Parathyroid adenoma (tissue), 2 donors: Measurements from ENCODE around the gene HBEGF.

Experiments used
- H2AFZ ChIP-seq: fragments of 300-600 bp; sonication (generic); one replicate; pipeline ENCODE4 v1.7.0; 2017; ENCODE audit warnings: antibody characterized with exemption, mild to moderate bottlenecking
- H3K27ac ChIP-seq: fragments of 300-600 bp; sonication (generic); one replicate; pipeline ENCODE4 v1.7.0; 2017
- H3K27me3 ChIP-seq: fragments of 300-600 bp; sonication (generic); one replicate; pipeline ENCODE4 v1.7.0; 2017; ENCODE audit warnings: low read length; ENCODE audit not compliant: control insufficient read depth, insufficient read depth
- H3K36me3 ChIP-seq: fragments of 300-600 bp; sonication (generic); one replicate; pipeline ENCODE4 v1.7.0; 2017; ENCODE audit warnings: low read length; ENCODE audit not compliant: control insufficient read depth, insufficient read depth
- H3K4me1 ChIP-seq: fragments of 300-600 bp; sonication (generic); one replicate; pipeline ENCODE4 v1.7.0; 2017; ENCODE audit warnings: control low read depth
- H3K4me2 ChIP-seq: fragments of 300-600 bp; sonication (generic); one replicate; pipeline ENCODE4 v1.7.0; 2017; ENCODE audit warnings: low read length
- H3K4me3 ChIP-seq: fragments of 300-600 bp; sonication (generic); one replicate; pipeline ENCODE4 v1.7.0; 2017; ENCODE audit warnings: low read depth, low read length
- H3K79me2 ChIP-seq: fragments of 300-600 bp; sonication (generic); one replicate; pipeline ENCODE4 v1.7.0; 2017; ENCODE audit warnings: control low read depth
- H3K9ac ChIP-seq: fragments of 300-600 bp; sonication (generic); one replicate; pipeline ENCODE4 v1.7.0; 2017; ENCODE audit warnings: mild to moderate bottlenecking
- H3K9me3 ChIP-seq: fragments of 300-600 bp; sonication (generic); one replicate; pipeline ENCODE4 v1.7.0; 2017; ENCODE audit warnings: low read length; ENCODE audit not compliant: control insufficient read depth
- CTCF ChIP-seq: fragments of 300-600 bp; sonication (generic); IDR thresholded peaks from one replicate; pipeline ENCODE4 v1.7.0; 2017; ENCODE audit warnings: antibody characterized with exemption, mild to moderate bottlenecking
- donor health status: primary hyperparathyroidism.

HBEGF gene

GRCh38 chr5:140346348-140347221 is at the start of gene HBEGF:
TSS of gene HBEGF (minus strand) at chr5:140346603. CDS start at chr5:140346328, 275 bp downstream.
- Histone ChIP-seq H3K4me1 (peaks cover 17% of the 10 kb centered on the region), H3K4me2 (peak within 1 kb of the TSS; percentile 75), H3K4me3 (peak within 1 kb of the TSS; percentile 58), H3K9me3 (no peaks in the 10 kb centered on the region), H2AFZ (peak within 1 kb of the TSS; percentile 91), H3K27me3 (no peaks in the 10 kb centered on the region), H3K79me2 (no peaks in the 10 kb centered on the region), H3K9ac (no peak within 1 kb of the TSS), H3K27ac (peak within 1 kb of the TSS; percentile 74), H3K36me3 (no peaks in the 10 kb centered on the region)
- TF ChIP-seq CTCF, result peak; percentile 66

- H3K4me3 ChIP-seq, result no peak overlapping the region
- no peak for TF ChIP-seq CTCF
- no peaks in the 10 kb centered on the region for H3K79me2 ChIP-seq
- H3K36me3 ChIP-seq, result no peaks in the 10 kb centered on the region
- H3K9ac ChIP-seq, result no peak overlapping the region
- no peaks in the 10 kb centered on the region for H3K27me3 ChIP-seq
- H3K9me3 ChIP-seq, result no peaks in the 10 kb centered on the region
- no peak overlapping the region for H3K4me2 ChIP-seq
- H2AFZ ChIP-seq, result no peak overlapping the region
- H3K27ac ChIP-seq, result no peak overlapping the region
- H3K4me1 ChIP-seq, result no peaks in the 10 kb centered on the region
These were observed 47.3 kb upstream of the HBEGF start for GRCh38 chr5:140393738-140394137.

- Histone ChIP-seq H3K36me3 (no peaks in the 10 kb centered on the region), H3K4me2 (no peak overlapping the region), H2AFZ (no peak overlapping the region), H3K4me3 (no peak overlapping the region), H3K27ac (no peak overlapping the region), H3K9ac (no peak overlapping the region), H3K79me2 (no peaks in the 10 kb centered on the region), H3K4me1 (no peaks in the 10 kb centered on the region), H3K9me3 (no peaks in the 10 kb centered on the region), H3K27me3 (no peaks in the 10 kb centered on the region)
- TF ChIP-seq CTCF, result no peak
These were observed 45.3 kb upstream of the HBEGF start for GRCh38 chr5:140391732-140392131.

- no peaks in the 10 kb centered on the region for H3K27me3 ChIP-seq
- H3K4me2 ChIP-seq, result no peak overlapping the region
- no peak overlapping the region for H3K9ac ChIP-seq
- no peak for TF ChIP-seq CTCF
- no peaks in the 10 kb centered on the region for H3K4me1 ChIP-seq
- H3K27ac ChIP-seq, result no peak overlapping the region
- no peak overlapping the region for H3K4me3 ChIP-seq
- no peaks in the 10 kb centered on the region for H3K9me3 ChIP-seq
- no peak overlapping the region for H2AFZ ChIP-seq
- no peaks in the 10 kb centered on the region for H3K79me2 ChIP-seq
- H3K36me3 ChIP-seq, result no peaks in the 10 kb centered on the region
These were observed 44.9 kb upstream of the HBEGF start for GRCh38 chr5:140391312-140391711.

GRCh38 chr5:140388052-140388451 is 41.6 kb upstream of the HBEGF start:
- no peak overlapping the region for H3K4me3 ChIP-seq
- no peak overlapping the region for H2AFZ ChIP-seq
- no peaks in the 10 kb centered on the region for H3K36me3 ChIP-seq
- H3K9me3 ChIP-seq, result no peaks in the 10 kb centered on the region
- H3K4me2 ChIP-seq, result no peak overlapping the region
- H3K79me2 ChIP-seq, result no peaks in the 10 kb centered on the region
- H3K9ac ChIP-seq, result no peak overlapping the region
- no peak for TF ChIP-seq CTCF
- no peak overlapping the region for H3K27ac ChIP-seq
- no peaks in the 10 kb centered on the region for H3K27me3 ChIP-seq
- H3K4me1 ChIP-seq, result no peaks in the 10 kb centered on the region
